ENCODE data around the gene ERBIN. TPM values are rescaled to one million over a fixed set of nuclear protein-coding genes. Genes with fewer than 3 reads are reported as not detected.

Gene ERBIN
- total and polyA plus RNA-seq, 2 experiments from 2014 or later, result 15.6 to 26.4 TPM

DNA sequence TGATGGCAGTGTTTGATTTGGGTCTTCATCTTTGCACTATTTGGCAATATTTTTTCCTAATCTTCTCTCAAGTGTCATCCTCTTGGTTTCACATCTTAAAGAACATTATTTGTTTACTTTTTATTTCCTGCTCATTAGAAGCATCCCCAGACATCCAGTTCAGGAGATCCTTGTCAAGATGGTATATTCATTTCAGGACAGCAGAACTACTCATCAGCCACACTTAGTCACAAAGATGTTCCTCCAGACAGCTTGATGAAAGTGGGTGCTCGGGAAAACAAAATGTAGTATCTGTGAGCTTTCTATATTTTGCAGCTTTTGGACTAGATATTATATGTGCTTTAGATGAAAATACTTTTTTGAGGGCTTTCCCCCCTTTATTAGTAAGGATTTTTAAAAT lies 145.7 kb downstream of the ERBIN start:
- no peaks in the 10 kb centered on the region for H3K27me3 ChIP-seq (ENCODE audit: insufficient read depth)
- Mint-ChIP-seq H3K9me3 (no peaks in the 10 kb centered on the region), H3K27ac (no peak overlapping the region), H3K36me3 (ENCODE audit: low read depth) (peaks cover 10% of the 10 kb centered on the region), H3K27me3 (ENCODE audit: insufficient read depth, low read depth, poor library complexity) (no peaks in the 10 kb centered on the region), H3K4me3 (no peak overlapping the region), H3K4me1 (no peaks in the 10 kb centered on the region)
- H3K27ac ChIP-seq (ENCODE audit: low read depth), result no peak overlapping the region
- H2AFZ ChIP-seq, result no peak overlapping the region
- no peaks in the 10 kb centered on the region for H3K36me3 ChIP-seq (ENCODE audit: insufficient read depth)
- no peaks in the 10 kb centered on the region for H4K20me1 ChIP-seq (replicated peaks; ENCODE audit: insufficient read depth)
- no peaks in the 10 kb centered on the region for H3K79me2 ChIP-seq (replicated peaks; ENCODE audit: insufficient read depth)
- DNase-seq (ENCODE audit: low spot score) (no peak), ATAC-seq (no peak)
- no peak overlapping the region for H3K4me2 ChIP-seq
- no peaks in the 10 kb centered on the region for H3F3A ChIP-seq (replicated peaks; ENCODE audit: low read depth)
- H3K9me2 ChIP-seq (ENCODE audit: insufficient read depth), result no peaks in the 10 kb centered on the region
- no peak for TF ChIP-seq ZNF114 (CRISPR knock-in tag; IDR thresholded peaks at IDR 0.05)
- no peak for TF ChIP-seq EZH2 (IDR thresholded peaks at IDR 0.05; ENCODE audit: low read depth, unreplicated experiment)
- TF ChIP-seq, protein P1, sequence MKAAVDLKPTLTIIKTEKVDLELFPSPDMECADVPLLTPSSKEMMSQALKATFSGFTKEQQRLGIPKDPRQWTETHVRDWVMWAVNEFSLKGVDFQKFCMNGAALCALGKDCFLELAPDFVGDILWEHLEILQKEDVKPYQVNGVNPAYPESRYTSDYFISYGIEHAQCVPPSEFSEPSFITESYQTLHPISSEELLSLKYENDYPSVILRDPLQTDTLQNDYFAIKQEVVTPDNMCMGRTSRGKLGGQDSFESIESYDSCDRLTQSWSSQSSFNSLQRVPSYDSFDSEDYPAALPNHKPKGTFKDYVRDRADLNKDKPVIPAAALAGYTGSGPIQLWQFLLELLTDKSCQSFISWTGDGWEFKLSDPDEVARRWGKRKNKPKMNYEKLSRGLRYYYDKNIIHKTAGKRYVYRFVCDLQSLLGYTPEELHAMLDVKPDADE (IDR thresholded peaks at IDR 0.05), result no peak
- TF ChIP-seq POLR2AphosphoS5 (IDR thresholded peaks at IDR 0.05; ENCODE audit: low read depth), result no peak
- TF ChIP-seq ZNF331 (CRISPR knock-in tag; IDR thresholded peaks at IDR 0.05; ENCODE audit: low read depth), result no peak
- TF ChIP-seq NANOG (IDR thresholded peaks at IDR 0.05; ENCODE audit: borderline replicate concordance), result no peak
- TF ChIP-seq, protein P2, sequence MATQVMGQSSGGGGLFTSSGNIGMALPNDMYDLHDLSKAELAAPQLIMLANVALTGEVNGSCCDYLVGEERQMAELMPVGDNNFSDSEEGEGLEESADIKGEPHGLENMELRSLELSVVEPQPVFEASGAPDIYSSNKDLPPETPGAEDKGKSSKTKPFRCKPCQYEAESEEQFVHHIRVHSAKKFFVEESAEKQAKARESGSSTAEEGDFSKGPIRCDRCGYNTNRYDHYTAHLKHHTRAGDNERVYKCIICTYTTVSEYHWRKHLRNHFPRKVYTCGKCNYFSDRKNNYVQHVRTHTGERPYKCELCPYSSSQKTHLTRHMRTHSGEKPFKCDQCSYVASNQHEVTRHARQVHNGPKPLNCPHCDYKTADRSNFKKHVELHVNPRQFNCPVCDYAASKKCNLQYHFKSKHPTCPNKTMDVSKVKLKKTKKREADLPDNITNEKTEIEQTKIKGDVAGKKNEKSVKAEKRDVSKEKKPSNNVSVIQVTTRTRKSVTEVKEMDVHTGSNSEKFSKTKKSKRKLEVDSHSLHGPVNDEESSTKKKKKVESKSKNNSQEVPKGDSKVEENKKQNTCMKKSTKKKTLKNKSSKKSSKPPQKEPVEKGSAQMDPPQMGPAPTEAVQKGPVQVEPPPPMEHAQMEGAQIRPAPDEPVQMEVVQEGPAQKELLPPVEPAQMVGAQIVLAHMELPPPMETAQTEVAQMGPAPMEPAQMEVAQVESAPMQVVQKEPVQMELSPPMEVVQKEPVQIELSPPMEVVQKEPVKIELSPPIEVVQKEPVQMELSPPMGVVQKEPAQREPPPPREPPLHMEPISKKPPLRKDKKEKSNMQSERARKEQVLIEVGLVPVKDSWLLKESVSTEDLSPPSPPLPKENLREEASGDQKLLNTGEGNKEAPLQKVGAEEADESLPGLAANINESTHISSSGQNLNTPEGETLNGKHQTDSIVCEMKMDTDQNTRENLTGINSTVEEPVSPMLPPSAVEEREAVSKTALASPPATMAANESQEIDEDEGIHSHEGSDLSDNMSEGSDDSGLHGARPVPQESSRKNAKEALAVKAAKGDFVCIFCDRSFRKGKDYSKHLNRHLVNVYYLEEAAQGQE (IDR thresholded peaks at IDR 0.05; ENCODE audit: unreplicated experiment), result no peak
- TF ChIP-seq, protein P3, sequence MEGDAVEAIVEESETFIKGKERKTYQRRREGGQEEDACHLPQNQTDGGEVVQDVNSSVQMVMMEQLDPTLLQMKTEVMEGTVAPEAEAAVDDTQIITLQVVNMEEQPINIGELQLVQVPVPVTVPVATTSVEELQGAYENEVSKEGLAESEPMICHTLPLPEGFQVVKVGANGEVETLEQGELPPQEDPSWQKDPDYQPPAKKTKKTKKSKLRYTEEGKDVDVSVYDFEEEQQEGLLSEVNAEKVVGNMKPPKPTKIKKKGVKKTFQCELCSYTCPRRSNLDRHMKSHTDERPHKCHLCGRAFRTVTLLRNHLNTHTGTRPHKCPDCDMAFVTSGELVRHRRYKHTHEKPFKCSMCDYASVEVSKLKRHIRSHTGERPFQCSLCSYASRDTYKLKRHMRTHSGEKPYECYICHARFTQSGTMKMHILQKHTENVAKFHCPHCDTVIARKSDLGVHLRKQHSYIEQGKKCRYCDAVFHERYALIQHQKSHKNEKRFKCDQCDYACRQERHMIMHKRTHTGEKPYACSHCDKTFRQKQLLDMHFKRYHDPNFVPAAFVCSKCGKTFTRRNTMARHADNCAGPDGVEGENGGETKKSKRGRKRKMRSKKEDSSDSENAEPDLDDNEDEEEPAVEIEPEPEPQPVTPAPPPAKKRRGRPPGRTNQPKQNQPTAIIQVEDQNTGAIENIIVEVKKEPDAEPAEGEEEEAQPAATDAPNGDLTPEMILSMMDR (conservative IDR thresholded peaks at IDR 0.05; ENCODE audit: low read depth in 2 of 2), result no peak
- no peak for TF ChIP-seq JUNB (IDR thresholded peaks at IDR 0.05; ENCODE audit: unreplicated experiment)
- no peak for TF ChIP-seq CREB1 (CRISPR knock-in tag; IDR thresholded peaks at IDR 0.05; ENCODE audit: low read depth)
- TF ChIP-seq, protein P4, sequence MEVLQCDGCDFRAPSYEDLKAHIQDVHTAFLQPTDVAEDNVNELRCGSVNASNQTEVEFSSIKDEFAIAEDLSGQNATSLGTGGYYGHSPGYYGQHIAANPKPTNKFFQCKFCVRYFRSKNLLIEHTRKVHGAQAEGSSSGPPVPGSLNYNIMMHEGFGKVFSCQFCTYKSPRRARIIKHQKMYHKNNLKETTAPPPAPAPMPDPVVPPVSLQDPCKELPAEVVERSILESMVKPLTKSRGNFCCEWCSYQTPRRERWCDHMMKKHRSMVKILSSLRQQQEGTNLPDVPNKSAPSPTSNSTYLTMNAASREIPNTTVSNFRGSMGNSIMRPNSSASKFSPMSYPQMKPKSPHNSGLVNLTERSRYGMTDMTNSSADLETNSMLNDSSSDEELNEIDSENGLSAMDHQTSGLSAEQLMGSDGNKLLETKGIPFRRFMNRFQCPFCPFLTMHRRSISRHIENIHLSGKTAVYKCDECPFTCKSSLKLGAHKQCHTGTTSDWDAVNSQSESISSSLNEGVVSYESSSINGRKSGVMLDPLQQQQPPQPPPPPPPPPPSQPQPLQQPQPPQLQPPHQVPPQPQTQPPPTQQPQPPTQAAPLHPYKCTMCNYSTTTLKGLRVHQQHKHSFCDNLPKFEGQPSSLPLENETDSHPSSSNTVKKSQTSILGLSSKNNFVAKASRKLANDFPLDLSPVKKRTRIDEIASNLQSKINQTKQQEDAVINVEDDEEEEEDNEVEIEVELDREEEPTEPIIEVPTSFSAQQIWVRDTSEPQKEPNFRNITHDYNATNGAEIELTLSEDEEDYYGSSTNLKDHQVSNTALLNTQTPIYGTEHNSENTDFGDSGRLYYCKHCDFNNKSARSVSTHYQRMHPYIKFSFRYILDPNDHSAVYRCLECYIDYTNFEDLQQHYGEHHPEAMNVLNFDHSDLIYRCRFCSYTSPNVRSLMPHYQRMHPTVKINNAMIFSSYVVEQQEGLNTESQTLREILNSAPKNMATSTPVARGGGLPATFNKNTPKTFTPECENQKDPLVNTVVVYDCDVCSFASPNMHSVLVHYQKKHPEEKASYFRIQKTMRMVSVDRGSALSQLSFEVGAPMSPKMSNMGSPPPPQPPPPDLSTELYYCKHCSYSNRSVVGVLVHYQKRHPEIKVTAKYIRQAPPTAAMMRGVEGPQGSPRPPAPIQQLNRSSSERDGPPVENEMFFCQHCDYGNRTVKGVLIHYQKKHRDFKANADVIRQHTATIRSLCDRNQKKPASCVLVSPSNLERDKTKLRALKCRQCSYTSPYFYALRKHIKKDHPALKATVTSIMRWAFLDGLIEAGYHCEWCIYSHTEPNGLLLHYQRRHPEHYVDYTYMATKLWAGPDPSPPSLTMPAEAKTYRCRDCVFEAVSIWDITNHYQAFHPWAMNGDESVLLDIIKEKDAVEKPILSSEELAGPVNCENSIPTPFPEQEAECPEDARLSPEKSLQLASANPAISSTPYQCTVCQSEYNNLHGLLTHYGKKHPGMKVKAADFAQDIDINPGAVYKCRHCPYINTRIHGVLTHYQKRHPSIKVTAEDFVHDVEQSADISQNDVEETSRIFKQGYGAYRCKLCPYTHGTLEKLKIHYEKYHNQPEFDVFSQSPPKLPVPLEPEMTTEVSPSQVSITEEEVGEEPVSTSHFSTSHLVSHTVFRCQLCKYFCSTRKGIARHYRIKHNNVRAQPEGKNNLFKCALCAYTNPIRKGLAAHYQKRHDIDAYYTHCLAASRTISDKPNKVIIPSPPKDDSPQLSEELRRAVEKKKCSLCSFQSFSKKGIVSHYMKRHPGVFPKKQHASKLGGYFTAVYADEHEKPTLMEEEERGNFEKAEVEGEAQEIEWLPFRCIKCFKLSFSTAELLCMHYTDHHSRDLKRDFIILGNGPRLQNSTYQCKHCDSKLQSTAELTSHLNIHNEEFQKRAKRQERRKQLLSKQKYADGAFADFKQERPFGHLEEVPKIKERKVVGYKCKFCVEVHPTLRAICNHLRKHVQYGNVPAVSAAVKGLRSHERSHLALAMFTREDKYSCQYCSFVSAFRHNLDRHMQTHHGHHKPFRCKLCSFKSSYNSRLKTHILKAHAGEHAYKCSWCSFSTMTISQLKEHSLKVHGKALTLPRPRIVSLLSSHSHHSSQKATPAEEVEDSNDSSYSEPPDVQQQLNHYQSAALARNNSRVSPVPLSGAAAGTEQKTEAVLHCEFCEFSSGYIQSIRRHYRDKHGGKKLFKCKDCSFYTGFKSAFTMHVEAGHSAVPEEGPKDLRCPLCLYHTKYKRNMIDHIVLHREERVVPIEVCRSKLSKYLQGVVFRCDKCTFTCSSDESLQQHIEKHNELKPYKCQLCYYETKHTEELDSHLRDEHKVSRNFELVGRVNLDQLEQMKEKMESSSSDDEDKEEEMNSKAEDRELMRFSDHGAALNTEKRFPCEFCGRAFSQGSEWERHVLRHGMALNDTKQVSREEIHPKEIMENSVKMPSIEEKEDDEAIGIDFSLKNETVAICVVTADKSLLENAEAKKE (CRISPR knock-in tag; IDR thresholded peaks at IDR 0.05), result no peak
- TF ChIP-seq EZH2phosphoT487 (IDR thresholded peaks at IDR 0.05; ENCODE audit: unreplicated experiment), result no peak
- TF ChIP-seq STAT1 (IDR thresholded peaks at IDR 0.05; ENCODE audit: unreplicated experiment), result no peak
- no peaks in the 10 kb centered on the region for H3K4me1 ChIP-seq (ENCODE audit: insufficient read depth)
- no peak overlapping the region for H3K4me3 ChIP-seq
